Activated CD8-positive, alpha-beta memory T cell treated with anti-CD3 and anti-CD28 coated beads for 4 hours (primary cell): ENCODE measurements around the gene VANGL2.
"Not testable (repeated sequence)": the region's sequence is repeated elsewhere in the genome, so short reads cannot be mapped to it uniquely, and the experiment has no call there.

Experiments
- DNase-seq, 2 donors: peaks; one replicate each; pipeline ENCODE4 v3.0.0-alpha.2; 2020; ENCODE audit warnings: low read depth in 2 of 2

Gene VANGL2

GRCh38 chr1:160370561-160371345, 29.6 kb upstream of the VANGL2 start:
- no peak for DNase-seq

DNA sequence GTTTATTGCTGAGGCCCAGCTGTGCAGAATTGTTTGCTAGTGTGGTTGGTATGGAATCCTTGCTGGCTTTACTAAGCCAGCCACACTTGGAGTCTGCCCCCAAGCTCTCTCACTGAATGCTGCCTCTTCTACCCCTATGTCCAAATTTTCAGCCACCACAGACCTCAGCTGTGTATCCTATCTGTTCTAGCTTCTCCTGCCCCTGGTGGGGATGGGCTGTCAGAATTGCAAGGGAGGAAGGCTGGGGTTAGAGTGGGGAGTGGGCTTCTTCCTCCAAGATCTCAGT, 29.1 kb upstream of the VANGL2 start:
- DNase-seq: no peak

- no peak for DNase-seq
Measured at GRCh38 chr1:160371756-160372155, 28.6 kb upstream of the VANGL2 start.

DNA sequence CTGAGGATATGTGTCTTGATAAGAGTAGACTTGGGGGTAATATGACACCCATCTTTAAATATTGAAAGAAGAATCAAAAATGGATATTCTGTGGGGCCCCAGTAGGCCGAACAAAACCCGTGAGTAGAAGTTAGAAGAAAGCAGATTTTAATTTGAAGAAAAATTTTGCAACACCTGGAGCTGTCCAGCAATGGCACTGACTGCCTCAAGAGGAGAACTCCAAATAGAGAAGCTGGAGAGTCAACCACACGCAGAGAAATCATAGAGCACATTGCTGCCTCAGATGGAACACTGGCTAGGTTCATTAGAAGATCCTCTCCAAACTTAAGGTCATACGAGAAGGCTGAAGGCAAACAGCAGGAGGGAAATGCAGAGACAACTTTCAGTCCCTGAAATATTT, 26.7 kb upstream of the VANGL2 start:
- DNase-seq: no peak

- DNase-seq: no peak
Measured at GRCh38 chr1:160374306-160375110, 25.9 kb upstream of the VANGL2 start.

GRCh38 chr1:160375788-160376524, 24.4 kb upstream of the VANGL2 start:
- no peak for DNase-seq

DNA sequence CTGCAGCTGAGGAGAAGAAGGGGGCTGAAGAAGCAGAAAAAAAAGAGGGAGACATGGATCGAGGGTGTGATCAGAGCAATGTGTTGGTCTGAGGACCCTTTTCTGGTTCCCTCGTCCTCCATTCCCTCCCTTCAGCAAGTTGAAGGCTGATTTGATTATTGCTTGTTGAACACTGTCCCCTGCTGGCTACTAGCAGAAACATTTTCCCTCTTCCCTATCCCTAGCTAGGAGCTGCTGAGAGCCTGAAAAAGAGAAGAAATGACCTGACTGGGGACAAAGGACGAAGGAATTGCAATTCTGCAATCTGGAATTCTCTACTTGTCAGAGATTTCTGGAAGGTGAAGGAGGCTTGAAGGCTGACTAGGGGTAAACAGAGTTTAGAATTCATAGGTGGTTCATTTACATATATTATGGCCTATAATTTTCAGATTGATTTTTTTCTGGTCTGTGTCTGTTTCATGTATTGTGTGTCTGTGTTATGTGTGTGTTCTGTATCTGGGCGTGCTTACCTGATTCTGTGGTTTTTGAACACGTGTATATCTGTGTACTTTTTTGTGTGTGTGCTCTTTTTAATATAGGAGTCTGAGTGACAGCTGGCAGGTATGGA, 23.7 kb upstream of the VANGL2 start:
- no peak for DNase-seq

DNA sequence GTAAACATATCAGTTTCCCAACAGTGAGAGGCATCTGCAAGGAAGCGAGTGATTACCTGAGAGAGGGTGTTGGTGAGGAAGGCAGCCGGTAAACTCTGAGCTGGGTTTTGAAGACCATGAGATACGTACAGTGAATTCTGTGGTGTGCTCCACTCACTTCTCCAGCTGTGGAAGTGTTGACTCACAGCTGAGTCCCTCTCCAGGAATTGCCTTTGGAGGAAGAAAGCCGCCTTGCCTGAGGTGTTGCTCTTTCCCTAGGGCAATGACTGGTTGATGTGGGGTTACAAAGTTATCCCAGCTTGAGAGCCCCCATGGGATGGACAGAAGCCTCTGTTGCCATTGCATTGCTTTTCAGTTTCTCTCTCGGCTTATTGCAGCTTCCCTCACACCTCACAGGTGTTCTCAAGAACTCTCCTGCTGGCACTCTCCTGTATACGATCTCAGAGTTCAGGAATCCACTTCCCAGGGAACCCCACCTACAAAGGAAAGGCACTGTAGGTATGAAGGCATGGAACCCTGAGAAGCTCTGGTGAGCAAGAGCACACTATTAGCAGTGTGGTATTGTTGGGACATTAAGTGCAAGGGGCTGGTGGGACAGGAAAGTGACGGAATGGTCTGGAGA, 22.7 kb upstream of the VANGL2 start:
- DNase-seq: no peak

- DNase-seq: not testable (repeated sequence)
Measured at GRCh38 chr1:160384812-160385211, 15.6 kb upstream of the VANGL2 start.

DNA sequence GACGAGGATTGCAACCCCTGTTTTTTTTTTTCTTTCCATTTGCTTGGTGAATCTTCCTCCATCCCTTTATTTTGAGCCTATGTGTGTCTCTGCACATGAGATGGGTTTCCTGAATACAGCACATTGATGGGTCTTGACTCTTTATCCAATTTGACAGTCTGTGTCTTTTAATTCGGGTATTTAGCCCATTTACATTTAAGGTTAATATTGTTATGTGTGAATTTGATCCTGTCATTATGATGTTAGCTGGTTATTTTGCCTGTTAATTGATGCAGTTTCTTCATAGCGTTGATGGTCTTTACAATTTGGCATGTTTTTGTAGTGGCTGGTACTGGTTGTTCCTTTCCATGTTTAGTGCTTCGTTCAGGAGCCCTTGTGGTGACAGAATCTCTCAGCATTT, 12.0 kb upstream of the VANGL2 start:
- DNase-seq: not testable (repeated sequence)

DNA sequence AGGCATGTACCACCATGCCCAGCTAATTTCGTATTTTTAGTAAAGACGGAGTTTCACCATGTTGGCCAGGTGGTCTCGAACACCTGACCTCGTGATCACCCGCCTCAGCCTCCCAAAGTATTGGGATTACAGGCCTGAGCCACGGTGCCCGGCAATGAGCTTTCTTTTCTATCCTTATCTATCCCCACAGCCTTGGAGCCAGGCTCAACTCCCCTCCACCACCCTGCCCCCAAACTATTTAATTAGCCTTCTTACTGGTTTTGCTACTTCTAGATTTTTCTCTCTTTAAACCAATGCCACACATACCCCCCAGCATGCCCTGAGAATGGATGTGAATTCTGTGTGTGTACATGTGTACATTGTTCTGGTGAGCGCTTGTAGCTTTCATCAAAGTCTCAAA, 5.7 kb upstream of the VANGL2 start:
- DNase-seq: no peak

- DNase-seq: no peak
Measured at GRCh38 chr1:160397651-160398050, 2.7 kb upstream of the VANGL2 start.

- DNase-seq: no peak
Measured at GRCh38 chr1:160398823-160399222, 1.5 kb upstream of the VANGL2 start.

GRCh38 chr1:160399544-160400222, 681 bp upstream of the VANGL2 start:
- DNase-seq: no peak

GRCh38 chr1:160400646-160401486, 502 bp downstream of the VANGL2 start:
- no peak for DNase-seq

DNA sequence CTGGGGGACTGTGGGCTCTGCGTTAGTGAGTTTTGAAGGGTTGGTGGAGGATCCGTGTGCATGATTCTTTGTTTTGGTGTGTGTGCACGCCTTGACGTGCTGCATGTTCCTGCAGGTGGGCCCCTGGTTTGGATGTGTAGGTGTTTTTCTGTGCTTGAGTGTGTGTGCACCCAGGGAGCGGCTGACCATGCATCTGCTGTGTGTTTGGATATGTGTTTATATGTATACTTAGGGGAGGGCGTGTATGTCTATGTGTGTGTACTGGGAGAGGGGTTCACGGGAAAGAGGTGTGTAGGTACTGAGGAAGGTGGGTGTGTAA, 1.1 kb downstream of the VANGL2 start:
- DNase-seq: no peak

- DNase-seq: no peak
Measured at GRCh38 chr1:160402001-160402795, 1.8 kb downstream of the VANGL2 start.

- no peak for DNase-seq
Measured at GRCh38 chr1:160403244-160403643, 2.9 kb downstream of the VANGL2 start.

DNA sequence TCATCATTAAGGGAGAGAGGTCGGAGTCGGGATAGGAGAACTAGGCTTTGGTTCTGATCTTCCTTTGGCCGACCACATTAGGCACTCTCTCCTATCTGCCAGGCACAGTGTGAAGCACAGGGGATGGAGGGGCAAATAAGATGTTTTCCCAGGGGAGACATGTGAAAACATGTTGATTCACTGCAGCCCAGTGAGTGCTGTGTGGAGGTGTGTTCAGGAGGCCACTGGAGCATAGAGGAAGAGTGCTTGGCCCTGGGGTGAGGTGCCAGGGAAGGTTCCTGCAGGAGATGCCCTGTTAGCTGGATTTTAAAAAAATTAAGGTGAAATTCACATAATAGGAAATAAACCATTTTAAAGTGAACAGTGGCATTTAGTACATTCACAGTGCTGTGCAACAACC, 3.7 kb downstream of the VANGL2 start:
- no peak for DNase-seq
